SW 1271 (cell line): ENCODE results near the gene DCX.

ENCODE experiments used
- DNase-seq, 2 experiments: peaks; one replicate each; lab custom pipeline; 2025; lab: John Stamatoyannopoulos, UW

Gene DCX

DNA sequence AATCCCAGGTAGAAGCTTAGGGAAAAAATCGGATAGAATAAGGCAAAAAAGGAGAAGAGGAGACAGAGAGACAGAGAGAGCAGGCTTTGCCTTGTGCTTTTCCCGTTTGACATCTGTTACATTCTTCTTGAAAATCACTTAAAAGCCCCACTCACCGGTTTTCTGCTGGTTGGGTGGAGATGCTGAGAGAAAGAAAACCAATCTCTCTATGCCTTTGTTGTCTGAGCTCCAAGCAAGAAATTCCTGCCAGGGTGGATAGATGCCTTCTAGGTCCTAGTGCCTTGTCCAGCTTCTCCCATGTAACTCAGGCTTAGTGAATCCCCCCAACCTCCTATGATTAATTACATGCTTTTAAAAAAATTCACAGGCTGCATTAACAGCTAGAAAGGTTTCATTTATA is at the start of gene DCX:
Gene DCX, minus strand, starts transcription at position 210 of the 400 bp plus-strand sequence. CDS start 1,794 bp downstream, outside the sequence.
- DNase-seq = no peak

DNA sequence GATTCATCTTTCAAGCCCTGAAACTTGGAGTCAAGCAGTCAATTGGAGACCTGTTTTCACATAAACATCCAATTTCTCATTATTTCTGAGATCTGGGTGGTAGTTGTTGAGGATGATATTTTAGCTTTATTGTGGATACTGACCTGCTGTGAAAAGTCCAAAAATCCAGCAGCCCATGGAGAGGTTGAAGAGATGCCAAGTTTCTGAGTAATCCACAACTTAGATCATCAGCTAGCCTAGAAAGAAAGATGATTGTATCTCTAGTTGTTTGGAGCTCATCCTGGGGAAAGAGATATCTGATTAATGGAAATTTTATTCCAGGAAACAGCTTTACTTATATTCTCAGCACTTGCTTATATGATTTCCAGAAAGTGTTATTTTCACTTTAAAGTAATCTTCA is 48.6 kb upstream of the DCX start:
- DNase-seq = no peak

DNA sequence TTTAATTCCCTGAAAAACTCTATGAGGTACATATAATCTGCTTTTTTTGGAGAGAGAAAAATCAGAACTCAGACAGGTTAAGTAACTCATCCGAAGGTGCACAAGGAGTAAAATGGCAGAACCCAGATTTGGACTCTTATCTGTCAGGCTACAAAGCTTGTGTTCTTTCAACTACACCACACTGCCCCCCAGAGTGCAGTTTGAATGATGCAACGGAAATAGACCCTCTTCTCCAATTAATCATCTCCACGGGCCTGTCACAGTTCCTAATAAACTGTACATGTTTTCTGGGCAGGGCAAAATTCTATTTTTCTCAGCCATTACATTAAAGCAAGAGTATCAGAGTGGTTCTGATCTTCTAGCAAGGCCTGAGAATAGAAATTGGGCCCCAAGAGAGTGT is 35.3 kb upstream of the DCX start:
- DNase-seq = no peak

DNA sequence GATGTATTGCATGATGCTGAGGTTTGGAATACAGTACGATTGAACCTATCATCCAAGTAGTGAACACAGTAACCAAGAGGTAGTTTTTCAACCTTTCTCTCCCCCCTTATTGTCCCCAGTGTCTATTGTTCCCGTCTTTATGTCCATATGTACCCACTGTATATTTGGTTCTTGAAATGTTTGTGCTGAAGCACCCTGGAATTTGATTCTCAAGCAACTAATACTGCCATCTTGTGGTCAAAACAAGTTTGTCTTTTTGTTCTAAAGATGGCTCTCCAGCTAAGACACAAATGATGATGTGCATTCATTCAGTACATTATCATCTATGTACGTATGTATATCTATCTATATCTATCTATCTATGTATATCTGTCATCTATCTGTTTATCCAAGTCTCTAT is 33.5 kb upstream of the DCX start:
- DNase-seq = peak in 1 of 2 experiments; percentile 11

DNA sequence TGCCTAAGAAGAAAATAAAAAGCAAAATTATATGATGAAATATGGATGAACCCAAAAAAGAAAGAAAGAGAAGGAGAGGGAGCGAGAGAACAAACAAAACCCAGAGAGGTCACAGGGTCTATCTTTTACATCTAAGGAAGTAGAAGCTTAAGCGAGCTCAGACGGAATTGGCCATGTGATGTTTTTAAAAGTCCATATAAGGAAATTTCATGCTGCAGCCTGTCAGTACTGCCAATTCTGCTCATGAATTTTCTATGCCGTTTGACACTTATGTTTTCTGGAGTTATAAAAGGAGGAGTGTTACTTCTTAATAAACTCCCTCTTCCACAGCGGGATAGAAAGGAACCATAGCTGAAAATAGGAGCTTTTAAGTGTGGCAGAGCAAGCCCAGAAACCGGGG is 32.9 kb upstream of the DCX start:
- no peak for DNase-seq

DNA sequence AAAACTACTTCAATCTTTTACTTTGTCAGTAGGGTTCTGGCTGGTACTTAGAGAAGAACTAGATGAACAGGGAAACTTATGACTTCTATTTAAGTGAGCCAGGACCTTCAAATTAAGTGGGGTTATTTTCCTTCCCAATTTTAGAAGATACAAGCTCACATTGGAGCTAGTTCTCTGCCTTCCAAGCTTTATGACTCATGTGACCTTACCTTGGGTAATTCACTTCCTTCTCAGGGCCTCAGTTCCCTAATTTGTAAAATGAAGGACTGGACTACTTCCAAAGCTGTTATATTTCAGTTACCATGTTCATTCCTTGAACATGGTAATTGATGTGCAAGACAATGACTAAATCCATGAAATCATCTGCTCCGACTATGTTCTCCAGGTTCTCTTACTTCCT is 32.0 kb upstream of the DCX start:
- DNase-seq = no peak

GRCh38 chrX:111442791-111443190 is 30.8 kb upstream of the DCX start:
- DNase-seq = no peak

- DNase-seq = no peak
Observed at GRCh38 chrX:111435469-111435868, 23.5 kb upstream of the DCX start.

DNA sequence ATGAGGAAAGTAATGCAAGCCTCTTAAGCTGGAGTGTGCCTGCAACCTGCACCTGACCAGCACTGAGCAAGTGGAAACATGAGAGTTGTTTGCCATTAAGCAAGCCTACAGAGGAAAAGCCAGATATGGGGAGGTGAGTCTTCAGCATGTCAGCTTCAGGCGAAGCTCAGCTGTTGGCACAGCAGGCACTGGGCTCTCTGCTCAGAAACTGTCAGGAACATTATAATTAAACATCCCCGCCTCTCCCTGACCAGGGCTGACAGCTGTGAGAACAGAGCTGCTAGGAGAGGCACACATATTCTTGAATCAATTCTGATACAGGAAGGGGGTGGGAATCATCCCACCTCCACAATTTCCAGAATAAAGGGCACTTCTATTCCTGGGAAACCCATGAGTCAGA is 19.0 kb upstream of the DCX start:
- no peak for DNase-seq

DNA sequence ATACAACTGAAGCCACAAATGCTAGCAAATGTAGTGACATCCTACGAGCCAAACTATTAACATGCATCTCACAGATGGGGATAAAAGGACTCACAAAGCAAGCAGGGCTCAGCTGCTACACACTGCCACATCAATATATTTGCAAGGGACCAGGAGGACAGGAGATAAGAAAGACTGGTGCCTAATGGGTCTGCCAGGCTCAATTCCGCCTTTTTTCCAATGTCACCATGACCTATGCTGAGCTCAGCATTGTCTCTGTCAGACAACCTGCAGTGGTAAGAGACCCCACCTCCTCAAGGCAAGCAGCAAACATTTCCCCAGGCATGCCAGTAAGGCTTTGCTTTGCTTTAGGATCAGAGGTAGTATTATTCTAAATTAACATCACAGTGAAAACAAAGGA is 435 bp downstream of the DCX start:
- no peak for DNase-seq

GRCh38 chrX:111410590-111411078 is 1.4 kb downstream of the DCX start:
- DNase-seq = no peak

- DNase-seq = no peak
Observed at GRCh38 chrX:111409326-111409725, 2.7 kb downstream of the DCX start.

DNA sequence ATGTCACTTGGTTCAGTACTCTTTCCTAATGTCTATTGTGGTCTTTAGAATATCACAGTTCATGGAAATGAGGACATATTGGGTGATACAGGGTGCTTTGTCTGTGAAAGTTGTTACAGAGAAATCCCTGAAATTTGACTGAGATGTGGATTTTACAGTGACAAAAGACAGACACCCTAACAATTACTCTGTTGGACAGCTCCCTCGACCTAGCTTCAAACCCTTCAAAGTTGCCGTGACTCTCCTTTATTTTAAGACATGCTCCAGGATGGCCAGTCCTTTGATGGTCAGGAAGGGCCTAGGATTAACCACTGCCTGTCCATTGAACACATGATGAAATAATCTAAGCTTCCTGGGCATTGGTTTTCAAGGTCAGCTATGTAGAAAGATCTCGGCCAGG is 4.0 kb downstream of the DCX start:
- no peak for DNase-seq

DNA sequence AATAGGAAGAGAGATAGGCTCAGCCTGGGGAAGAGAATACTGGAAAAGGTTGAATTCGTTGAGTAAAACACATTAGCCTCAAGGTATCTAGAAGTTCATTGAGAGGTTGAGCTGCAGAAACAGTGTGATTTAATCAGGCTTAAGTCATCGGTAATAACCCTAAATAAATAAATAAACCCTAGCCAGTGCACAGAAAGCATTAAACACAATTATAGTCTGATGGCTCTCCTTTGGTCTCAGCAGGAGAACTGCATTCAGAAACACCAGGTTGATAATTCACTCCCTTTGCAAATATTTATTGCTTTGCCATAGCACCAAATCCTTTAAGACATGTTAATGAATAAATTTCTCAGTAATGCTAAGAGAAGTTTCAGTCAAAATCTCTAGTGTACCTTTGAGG is 9.6 kb downstream of the DCX start:
- DNase-seq = no peak

- no peak for DNase-seq
Observed at GRCh38 chrX:111395149-111395548, 16.8 kb downstream of the DCX start.

DNA sequence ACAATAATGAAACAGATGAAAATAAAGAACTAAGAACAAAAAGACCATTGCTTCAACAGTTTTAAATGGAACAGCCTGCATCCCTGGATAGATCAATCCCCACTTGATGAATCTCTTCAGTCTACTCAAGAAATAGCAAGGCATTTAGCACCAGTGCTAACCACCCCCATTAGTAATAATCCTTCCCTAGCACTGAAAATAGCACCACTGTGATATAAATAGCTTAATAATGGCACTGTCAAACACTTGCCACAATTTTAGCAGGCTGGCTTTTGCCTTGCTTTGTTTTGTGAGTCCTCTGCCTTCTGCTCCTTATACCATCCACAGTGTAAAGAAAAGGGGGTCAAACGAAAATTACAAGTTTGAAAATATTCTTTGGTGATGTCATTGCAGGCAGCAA is 17.4 kb downstream of the DCX start:
- DNase-seq = no peak

DNA sequence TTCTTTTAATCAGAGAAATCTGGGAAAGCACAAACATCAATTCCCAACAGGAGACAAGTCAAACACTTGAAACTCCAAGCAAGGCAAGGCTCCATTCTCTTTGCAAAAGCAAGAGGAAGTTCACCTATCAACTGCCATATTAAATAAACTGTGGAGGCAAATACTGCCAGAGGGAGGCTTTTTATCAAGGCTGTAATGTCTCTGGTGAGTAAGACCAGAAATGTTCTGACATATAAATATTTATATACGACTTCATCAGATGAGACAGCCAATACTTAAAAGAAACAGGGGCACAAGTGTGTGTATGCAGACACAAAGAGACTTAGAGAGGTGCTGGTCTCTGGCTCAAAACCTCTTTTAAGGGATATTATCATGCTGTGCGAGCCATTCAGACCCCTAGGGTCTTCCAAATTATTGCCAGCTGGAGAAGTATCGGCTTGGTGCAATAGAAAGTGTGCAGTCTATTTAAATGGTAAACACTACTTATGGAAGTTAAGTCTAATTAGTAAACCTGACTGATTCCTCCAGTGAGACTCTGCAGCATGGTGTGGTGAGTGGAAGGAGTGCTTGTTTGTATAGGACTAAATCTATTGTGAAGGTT is 24.4 kb downstream of the DCX start:
- DNase-seq = no peak

GRCh38 chrX:111386615-111387233 is 25.3 kb downstream of the DCX start:
- no peak for DNase-seq

- DNase-seq = no peak
Observed at GRCh38 chrX:111386077-111386476, 25.9 kb downstream of the DCX start.

GRCh38 chrX:111382277-111382676 is 29.7 kb downstream of the DCX start:
- DNase-seq = no peak

DNA sequence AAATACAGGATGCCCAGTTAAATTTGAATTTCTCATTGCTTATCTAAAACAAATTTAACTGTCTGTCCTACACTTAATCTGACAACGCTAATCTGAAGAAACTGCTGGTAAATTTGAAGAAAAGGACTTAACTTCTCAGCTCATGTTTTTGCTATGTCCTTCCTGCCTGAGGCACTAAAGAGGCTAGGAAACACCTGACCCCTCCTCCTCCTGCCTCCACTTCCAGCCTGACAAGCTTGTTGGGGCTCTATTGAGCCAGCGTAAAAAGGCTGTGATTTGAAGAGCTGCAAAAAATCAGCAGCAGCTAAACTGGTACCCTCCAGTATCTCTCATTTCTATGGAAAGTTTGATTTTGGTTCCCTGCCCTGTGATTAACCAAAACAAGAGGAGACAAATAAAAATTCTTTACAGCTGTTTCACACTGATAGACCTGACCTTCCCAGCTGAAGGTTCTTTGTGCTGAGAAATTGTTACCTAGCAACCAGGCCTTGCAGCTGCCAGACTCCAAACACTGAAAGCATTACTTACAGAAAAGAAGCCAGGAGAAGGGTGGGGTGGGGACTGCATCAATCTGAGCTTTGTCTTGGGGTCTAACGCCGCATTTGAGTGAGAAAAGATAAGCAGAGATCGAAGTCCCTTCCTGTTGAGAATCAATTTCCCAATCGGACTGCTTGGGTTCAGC is 35.0 kb downstream of the DCX start:
- no peak for DNase-seq

GRCh38 chrX:111376486-111376885 is 35.5 kb downstream of the DCX start:
- DNase-seq = no peak

DNA sequence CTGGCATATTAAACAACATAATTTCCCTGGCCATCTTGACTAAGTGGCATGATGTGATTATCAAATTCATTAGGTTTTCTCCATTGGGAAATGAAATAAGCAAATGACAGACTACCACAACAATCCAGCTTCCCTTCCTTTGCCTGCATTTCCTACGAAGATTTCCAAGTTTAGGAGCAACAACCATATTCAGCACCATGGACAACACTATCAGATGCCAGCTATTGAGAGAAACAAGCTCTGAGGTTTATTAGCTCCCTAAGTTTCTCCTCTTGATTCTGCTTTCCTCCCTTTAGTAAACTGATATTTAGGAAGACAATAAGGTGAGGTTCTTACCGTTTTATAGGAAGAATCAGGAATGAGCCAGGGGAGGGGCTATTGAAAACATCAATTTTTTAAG is 36.2 kb downstream of the DCX start:
- no peak for DNase-seq

GRCh38 chrX:111372086-111372485 is 39.9 kb downstream of the DCX start:
- DNase-seq = no peak
